NCI-H128 (cell line): ENCODE measurements around the gene ABCB8.

Experiments used
- DNase-seq: peaks from one replicate; lab custom pipeline; 2025; ENCODE audit not compliant: unreplicated experiment; lab: John Stamatoyannopoulos, UW

Gene ABCB8

DNA sequence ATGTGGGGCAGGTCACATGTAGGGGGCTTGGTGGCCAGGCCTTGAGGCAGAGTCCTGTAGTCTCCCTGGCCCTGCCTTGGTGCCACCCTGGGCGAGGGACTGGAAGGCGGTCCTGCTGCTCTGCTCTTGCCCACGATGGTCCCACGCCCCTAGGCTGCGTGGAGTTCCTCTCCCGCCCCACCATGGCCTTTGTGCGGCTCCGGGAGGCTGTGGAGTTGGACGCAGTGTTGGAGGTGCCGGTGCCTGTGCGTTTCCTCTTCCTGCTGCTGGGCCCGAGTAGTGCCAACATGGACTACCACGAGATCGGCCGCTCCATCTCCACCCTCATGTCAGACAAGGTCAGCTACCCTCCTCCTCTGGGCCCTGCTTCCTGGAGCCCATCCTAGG is 42.3 kb downstream of the ABCB8 start:
- no peak for DNase-seq

DNA sequence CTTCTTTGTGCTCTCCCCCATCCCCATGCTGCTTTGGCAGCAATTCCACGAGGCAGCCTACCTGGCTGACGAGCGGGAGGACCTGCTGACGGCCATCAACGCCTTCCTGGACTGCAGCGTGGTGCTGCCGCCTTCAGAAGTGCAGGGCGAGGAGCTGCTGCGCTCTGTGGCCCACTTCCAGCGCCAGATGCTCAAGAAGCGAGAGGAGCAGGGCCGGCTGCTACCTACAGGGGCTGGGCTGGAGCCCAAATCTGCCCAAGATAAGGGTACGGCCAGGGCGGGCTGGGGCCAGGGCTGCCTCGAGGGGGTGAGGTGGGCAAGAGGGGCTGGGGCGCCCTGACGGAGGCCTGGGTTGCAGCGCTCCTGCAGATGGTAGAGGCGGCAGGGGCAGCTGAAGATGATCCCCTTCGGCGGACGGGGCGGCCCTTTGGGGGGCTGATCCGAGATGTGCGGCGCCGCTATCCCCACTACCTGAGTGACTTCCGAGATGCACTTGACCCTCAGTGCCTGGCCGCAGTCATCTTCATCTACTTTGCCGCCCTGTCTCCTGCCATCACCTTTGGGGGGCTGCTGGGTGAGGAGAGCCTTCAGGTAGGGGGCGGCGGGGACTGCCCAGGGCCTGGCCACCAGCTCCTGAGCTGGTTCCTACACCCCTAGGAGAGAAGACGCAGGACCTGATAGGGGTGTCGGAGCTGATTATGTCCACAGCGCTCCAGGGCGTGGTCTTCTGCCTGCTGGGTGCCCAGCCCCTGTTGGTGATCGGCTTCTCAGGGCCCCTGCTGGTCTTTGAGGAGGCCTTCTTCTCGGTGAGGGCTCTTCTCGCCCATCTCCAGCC is 43.0 kb downstream of the ABCB8 start:
- no peak for DNase-seq

DNA sequence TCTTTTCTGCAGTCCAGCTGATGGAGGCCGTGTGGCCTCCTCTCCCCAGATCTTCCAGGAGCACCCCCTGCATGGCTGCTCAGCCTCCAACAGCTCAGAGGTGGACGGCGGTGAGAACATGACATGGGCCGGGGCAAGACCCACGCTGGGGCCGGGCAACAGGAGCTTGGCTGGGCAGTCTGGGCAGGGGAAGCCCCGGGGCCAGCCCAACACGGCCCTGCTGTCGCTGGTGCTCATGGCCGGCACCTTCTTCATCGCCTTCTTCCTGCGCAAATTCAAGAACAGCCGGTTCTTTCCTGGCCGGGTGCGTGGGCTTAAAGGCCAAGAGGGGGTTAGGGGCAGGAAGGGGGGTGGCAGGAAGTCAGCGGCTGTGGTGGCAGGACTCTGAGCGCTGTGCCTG is 45.7 kb downstream of the ABCB8 start:
- DNase-seq, result no peak

DNA sequence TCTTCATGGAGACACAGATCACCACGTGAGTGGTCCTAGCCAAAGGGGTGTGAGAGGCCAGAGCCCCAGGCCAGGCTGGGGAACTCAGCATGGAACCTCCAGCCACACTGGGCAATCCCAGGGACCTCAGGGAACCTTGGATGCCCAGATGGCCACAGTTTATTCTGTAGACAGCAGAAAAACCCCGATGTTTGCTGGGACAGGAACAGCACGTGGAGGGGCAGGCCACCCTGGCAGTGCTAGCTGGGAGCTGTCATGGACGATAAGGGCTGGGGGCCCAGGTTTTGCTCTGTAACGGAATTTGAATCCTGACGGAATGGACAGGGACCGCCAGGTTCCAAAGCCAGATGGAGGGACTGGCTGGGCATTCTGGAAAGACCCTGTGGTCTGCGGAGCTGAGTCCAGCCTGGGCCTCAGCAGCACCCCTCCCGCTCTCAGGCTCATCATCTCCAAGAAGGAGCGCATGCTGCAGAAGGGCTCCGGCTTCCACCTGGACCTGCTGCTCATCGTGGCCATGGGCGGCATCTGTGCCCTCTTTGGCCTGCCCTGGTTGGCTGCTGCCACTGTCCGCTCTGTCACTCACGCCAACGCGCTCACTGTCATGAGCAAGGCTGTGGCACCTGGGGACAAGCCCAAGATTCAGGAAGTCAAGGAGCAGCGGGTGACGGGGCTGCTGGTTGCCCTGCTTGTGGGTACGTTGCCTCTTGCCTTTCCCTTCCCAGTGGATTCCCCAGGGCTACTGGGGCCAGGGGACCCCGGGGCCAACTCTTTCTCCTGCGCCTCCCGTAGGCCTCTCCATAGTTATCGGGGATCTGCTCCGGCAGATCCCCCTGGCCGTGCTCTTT is 46.8 kb downstream of the ABCB8 start:
- no peak for DNase-seq

DNA sequence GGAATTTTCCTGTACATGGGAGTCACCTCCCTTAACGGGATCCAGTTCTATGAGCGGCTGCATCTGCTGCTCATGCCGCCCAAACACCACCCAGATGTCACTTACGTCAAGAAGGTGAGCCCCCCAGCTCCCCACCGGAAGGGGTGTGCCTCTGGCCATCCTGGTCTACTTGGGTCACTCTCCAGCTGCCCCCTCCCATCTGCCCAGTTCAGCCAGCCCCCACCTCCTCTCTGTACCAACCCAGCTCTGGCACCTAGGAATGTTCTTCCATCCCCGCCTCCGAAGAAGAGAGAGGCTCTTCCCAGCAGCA is 47.4 kb downstream of the ABCB8 start:
- no peak for DNase-seq

DNA sequence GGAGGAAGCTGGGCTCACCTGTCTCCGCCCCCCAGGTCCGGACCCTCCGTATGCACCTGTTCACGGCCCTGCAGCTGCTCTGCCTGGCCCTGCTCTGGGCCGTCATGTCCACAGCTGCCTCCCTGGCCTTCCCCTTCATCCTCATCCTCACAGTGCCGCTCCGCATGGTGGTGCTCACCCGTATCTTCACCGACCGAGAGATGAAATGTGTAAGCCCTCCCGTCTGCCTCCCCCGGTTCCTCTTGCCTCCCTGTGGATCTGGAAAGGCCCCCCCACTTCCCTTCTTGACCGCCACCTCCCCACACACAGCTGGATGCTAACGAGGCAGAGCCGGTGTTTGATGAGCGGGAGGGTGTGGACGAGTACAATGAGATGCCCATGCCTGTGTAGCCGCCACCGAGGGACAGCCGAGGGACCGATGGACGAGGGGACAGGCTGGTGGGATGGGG is 47.8 kb downstream of the ABCB8 start:
- DNase-seq, result no peak

DNA sequence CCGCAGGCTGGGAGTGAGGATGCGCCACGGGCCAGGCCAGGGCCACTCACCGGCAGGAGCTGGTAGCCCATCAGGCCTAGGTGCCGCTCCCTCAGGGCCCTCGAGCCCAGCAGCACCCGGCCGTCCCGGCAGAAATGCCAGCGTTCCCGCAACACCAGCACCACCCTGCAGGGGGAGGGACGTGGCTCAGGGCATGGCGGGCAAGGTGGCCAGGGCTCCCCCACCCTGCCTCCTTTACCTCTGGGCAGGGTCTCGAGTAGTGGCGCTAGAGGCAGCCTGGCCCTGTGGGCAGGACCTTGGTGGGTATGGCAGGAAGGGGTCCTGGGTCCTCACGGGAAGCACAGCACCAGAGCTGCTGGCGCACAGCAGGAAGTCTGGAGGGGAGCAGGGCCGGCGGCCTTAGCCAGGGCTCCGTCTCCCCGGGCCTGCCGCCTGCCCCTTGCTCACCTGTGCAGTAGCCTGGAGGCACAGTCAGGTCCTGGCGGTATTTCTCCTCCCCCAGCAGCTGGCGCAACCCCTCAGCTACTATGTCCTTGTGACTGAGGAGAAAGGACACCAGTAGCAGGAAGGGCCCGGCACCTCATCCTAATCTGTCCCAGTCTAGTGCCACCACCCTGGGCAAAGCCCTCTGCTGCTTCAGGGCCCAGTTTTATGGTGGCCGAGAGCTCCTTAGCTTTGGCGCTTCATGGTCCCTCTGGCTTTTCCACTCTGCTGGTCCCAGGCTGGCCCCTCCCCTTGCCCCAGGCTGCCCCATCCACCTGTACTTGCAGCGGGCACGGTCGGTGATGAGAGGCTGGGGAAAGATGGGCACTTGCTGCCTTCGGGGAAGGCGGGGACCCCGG is 48.8 kb downstream of the ABCB8 start:
- DNase-seq, result no peak

DNA sequence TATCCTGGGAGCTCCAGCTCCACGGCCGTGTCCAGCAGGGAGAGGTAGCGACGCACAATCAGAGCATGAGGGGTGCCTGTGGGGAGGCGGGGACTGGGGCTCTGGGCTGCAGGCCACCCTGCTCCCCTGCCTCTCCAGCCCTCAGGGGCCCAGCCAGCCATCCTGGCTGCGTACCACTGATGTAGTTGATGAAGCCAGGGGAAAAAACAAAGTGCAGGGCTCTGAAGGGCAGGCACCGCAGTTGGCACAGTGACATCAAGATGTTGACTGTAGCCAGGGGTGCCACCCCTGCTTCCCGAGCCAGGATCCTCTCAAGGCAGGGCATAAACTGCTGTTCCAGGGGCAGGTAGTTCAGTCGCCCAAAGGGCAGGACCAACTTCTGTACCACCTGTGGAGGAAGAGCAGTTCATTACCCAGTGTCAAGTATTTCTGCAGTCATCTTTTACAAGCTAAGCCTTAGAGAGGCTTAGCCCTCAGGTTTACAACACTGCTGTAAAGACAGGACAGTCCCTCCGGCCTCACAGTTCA is 49.5 kb downstream of the ABCB8 start:
- DNase-seq, result no peak

DNA sequence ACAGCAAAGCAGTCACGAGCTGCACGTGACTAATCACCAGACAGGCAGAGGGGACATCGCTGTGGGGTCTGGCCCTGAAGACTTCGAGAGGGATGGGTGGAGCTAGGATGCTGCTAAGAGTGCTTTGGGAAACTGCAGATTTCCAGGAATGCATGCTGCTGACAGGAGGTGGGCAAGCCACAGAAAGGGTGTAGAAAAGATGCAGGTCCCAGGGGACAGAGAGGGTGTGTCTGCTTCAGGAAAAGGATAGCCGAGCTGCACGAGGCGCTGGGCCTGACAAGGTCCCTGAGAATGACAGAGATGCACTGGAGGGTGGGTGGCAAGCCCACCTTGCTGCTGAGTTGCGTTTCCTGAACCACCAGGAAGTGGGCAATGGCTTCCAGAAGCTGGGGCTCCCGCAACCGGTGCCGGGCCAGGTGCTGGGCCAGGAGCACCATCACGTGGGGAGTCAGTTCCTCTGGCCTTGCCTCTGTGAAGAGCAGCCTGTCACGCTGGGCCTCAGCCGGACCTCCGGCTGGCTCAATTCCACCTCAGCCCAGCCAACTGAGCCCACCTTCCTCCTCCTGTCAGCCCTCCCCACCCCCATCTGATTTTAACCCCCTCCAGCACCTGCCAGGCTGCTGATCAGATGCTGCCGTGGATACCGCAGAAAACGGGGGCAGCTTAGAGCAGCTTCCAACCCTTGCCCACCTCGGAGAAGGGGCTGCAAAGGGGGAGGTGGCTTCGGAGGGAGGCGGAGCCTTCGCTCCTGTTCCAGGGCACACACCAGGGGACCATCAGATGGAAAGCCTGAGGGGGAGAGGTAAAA is 50.2 kb downstream of the ABCB8 start:
- no peak for DNase-seq

DNA sequence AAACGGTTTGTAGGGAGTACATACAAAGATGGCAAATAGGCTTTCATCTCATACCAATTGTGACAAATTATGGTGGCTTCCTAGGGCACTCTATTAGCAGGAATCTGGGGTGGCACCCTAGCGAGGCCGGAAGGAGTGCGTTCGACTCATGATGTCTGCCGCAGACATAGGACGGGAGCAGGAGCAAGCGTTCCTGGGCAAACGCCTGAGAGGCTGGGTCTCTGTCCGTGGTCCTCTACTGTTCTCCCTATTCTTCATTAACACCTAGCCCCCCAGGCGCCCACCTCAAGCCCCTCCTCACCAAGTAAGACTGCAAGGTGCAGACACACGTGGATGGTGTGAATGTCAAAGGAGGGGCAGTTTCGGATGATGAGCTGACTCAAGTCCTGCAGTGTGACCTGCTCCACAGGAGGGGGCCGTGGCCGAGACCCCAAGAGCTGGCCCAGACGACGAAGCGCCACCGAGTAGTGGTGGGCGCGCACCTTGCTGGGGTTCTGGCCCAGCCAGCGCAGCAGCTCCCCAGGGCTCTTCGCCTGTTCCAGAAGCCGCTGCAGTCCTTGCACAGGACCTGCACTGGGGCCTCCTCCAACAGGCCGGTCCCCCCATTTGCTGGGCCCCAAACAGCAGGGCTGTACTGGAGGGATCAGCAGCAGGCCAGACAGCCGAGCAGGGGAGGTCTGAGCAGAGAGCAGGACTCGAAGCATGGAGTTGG is 51.1 kb downstream of the ABCB8 start:
- DNase-seq, result no peak

DNA sequence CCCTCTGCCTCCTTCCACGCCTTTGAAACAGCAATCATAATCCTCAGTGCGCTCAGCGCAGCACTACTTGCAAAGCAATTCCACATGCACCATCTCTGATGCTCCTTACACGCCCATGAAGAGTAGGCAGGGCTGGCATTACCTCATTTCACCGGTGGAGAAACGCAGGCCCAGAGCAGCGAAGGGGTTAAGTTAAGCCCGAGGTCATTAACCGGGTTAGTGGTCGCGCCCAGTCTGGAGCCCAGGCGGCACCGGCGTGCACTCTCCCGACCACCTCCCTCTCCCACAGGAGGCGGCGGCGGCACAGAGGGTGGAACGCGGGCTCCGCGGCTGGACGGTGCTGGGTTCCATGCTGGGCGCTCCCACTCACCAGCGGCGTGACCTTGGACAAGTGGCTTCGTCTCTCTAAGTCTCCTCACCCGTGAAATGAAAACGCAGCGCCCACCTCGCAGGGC is 51.8 kb downstream of the ABCB8 start:
- no peak for DNase-seq

DNA sequence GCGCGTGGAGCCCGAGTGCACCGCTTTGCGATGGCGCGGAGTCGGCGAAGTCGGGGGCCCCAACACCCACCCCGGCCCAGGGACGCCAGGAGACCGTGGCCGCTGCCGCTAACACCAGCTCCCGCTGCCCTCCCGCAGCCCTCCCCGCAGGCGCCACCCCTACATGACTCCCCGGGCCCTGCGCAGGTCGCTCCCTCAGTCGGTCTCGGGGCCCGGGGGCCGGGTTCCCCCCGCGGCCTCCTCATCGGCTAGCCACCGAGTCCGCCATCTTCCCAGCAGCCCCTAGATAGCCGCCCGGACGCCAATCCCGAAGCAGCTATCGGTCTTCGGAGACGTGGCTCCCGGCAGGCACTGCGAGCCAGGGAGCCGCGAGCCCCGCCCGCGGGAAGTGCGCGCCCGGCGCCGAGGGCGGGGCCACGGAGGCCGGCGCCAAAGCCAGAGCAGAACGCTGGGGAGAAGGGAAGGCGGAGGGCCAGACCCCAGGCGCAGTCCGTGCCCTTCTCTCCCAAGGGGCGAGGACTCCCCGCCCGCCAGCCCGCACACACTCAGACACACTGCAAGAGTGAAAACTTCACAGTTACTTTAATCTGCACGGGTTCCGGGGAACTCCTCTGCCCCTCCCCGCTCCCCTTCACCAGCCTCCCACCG is 52.4 kb downstream of the ABCB8 start, which contains the start of gene FASTK:
TSS of gene FASTK (minus strand) at position 288 of the 648 bp plus-strand sequence. CDS start at position 245, 43 bp downstream.
- DNase-seq, result peak; percentile 69

DNA sequence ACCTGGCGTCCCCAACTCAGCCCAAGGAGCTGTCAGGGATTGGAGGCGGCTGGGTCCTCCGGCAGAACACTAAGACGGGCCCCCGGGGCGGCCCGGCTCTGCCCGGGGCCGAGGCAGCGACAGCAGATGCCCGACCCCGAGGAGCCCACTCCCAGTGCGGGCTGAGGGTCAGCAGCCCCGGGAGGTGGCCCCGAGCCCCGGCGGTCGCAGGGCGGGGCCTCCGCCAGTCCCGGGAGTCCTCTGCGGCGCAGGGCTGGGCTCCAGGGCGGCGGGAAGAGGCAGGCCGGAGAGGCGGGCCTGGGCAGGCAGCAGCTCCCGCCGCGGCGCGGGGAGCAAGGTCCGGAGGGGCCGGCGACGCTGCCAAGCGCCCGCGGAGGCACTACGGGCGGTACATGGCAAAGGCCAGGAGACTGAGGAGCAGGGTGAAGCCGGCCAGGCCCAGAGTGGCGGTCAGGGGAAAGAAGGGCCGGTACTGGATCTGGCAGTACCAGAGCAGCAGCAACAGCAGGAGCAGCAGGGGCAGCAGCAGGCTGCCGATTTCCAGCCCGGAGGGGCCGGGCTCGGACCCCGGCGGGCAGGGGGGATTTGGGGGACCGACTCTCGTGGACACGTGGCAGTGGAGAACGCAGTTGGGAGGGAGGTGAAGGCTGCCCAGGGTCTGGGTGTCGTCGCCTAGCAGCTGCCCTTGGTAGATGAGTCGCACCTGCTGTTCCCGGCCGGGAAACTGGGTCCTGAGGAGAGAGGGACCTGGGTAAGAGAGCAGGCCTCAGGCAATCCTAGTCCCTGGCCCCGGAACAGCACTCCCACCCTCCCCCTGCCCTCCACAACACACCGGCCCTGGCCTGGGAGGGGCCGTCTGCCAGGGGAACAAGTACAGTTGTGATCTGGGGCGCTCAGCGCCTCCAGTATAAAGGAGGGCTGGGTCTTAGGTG is 53.2 kb downstream of the ABCB8 start:
- no peak for DNase-seq

DNA sequence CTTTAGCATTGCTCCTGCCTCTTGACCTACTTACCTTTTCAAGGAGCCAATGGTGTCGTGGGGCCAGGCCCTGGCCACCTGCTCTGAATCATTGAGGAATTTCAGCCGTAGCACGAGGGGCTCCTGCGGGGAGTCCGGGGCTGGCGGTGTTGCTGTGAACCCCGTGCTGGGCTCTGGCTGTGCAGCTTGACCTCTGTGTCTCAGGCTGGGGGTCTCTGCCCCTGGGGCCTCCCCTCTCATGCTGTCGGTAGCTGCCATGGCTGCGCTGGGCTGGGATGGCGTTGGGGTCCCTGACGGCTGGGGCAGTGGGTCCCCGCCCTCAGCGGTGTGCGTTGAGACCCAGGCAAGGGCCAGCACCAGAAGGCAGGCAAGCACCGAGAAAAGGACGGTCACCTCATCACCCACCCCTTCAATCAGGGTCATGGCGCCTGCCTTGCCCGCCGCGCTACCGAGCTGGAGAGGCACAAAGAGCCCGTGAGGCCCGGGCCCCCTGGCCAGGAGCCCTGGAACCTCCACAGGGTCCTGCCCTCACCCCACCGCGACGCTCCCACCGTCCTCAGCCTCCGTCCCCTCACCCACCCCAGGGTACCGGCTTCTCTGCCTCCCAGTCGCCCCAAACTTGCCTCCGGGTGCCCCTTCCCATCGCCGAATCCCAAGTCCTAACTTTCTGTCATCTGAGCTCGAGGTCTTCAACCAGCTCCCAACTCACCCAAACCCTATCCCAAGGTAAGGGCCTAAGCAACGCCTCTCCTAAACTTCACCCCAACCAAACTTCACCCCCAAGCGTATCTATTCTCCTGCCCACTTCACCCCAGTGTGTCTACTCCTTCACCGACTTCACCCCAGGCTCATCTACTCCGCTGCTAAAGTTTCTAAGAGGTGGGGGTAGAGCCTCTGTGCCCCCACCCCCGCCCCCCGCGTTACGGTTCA is 54.2 kb downstream of the ABCB8 start:
- DNase-seq, result no peak

DNA sequence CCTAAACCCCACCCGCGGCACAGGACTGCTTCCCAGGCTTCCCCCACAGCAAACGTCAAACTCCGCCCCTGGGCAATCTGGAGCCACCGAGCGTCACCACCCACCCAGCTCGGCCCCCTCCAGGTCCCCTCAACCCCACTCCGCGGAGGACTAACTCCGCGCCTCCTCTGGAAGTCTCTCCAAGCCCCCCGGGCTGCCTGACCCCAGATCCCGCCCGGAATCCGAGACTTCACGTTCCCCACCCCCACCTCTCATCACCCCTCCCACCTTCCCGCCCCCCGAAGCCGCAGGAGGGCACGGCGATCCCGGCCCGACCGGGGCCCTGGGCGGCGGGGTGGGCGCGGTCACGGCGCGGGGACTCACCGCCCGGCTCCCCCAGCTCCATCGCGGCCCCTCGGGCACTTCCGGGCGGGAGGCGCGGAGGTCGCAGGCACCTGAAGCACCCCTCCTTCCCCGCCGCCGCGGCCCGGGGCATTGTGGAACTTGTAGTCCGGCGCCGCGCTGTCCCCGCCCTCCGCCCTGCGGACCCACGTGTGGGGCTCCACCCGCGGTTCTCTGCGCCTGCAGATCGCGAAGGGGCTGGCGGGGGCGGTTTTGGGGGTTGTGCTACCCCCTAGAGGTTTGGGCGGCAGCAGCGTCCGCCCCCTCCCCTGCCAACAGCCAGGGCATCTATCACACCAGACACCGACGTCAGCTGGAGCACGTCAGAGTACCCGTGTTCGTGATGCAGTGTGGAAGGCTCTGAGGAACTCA is 55.0 kb downstream of the ABCB8 start, which contains the start of gene TMUB1:
TSS of gene TMUB1 (minus strand) at position 423 of the 753 bp plus-strand sequence. CDS start 930 bp downstream, outside the sequence.
- peak; percentile 40 for DNase-seq

DNA sequence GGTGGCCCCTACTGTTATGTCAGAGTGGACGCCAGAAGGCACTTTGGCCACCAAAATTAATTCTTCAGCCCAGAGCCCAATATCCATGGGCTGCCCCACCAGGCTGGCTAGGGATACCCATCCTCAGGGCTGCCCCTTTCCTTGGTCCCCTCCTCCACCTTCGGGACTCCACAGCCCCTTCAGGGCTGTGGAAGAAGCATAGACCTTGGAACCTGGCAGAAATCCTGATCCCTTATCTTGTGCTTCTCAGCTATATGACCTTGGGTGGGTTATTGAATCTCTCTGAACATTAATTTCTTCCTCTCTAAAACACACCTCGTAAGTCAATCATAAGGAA is 55.5 kb downstream of the ABCB8 start:
- no peak for DNase-seq
